ENCODE measurements around the gene ASXL2.
"Not testable (repeated sequence)": the region's sequence is repeated elsewhere in the genome, so short reads cannot be mapped to it uniquely, and the experiment has no call there.

- not testable (repeated sequence) for TF ChIP-seq ZNF367 (CRISPR knock-in tag; IDR thresholded peaks at IDR 0.05; ENCODE audit: borderline replicate concordance); GRHL1 (CRISPR knock-in tag; conservative IDR thresholded peaks at IDR 0.05); TAF1 (CRISPR knock-in tag; IDR thresholded peaks at IDR 0.05); CSRNP1 (CRISPR knock-in tag; IDR thresholded peaks at IDR 0.05); CTCF (CRISPR knock-in tag; IDR thresholded peaks at IDR 0.05); POLR2AphosphoS5 (IDR thresholded peaks at IDR 0.05; ENCODE audit: low read depth, low read length); JUND (CRISPR knock-in tag; IDR thresholded peaks at IDR 0.05); ZSCAN30 (CRISPR knock-in tag; IDR thresholded peaks at IDR 0.05); ZFP62 (CRISPR knock-in tag; IDR thresholded peaks at IDR 0.05)
Observed at GRCh38 chr2:25913696-25913973, 35.3 kb upstream of the ASXL2 start.
